A204.1 (cell line): ENCODE data around the gene METTL6.
"Not testable (repeated sequence)": the region's sequence is repeated elsewhere in the genome, so short reads cannot be mapped to it uniquely, and the experiment has no call there.

Source experiments
- FAIRE-seq: peaks from 2 replicates; lab custom pipeline; 2012; peaks lifted over from hg19 to GRCh38; lab: Jason Lieb, UNC

METTL6 gene

GRCh38 chr3:15450438-15451215, 23.3 kb upstream of the METTL6 start:
- FAIRE-seq = no peak

- no peak for FAIRE-seq
Measured at GRCh38 chr3:15449489-15450224, 22.3 kb upstream of the METTL6 start.

- no peak for FAIRE-seq
Measured at GRCh38 chr3:15443826-15444524, 16.6 kb upstream of the METTL6 start.

- no peak for FAIRE-seq
Measured at GRCh38 chr3:15440891-15441290, 13.5 kb upstream of the METTL6 start.

- no peak for FAIRE-seq
Measured at GRCh38 chr3:15439476-15439875, 12.1 kb upstream of the METTL6 start.

GRCh38 chr3:15438983-15439382, 11.6 kb upstream of the METTL6 start:
- FAIRE-seq = no peak

- no peak for FAIRE-seq
Measured at GRCh38 chr3:15436246-15436645, 8.9 kb upstream of the METTL6 start.

- no peak for FAIRE-seq
Measured at GRCh38 chr3:15434756-15435155, 7.4 kb upstream of the METTL6 start.

GRCh38 chr3:15433531-15433930, 6.2 kb upstream of the METTL6 start:
- no peak for FAIRE-seq

GRCh38 chr3:15431256-15431837, 4.0 kb upstream of the METTL6 start:
- no peak for FAIRE-seq

GRCh38 chr3:15430624-15431023, 3.3 kb upstream of the METTL6 start:
- no peak for FAIRE-seq

- FAIRE-seq = no peak
Measured at GRCh38 chr3:15429080-15429479, 1.7 kb upstream of the METTL6 start.

- no peak for FAIRE-seq
Measured at GRCh38 chr3:15428539-15428938, 1.2 kb upstream of the METTL6 start.

GRCh38 chr3:15427981-15428380, 637 bp upstream of the METTL6 start:
- no peak for FAIRE-seq

- FAIRE-seq = no peak
Measured at GRCh38 chr3:15426579-15427118, 695 bp downstream of the METTL6 start.

GRCh38 chr3:15420871-15421270, 6.5 kb downstream of the METTL6 start:
- FAIRE-seq = no peak

GRCh38 chr3:15410966-15411365, 16.4 kb downstream of the METTL6 start:
- not testable (repeated sequence) for FAIRE-seq

GRCh38 chr3:15409774-15410173, 17.6 kb downstream of the METTL6 start:
- FAIRE-seq = no peak

- no peak for FAIRE-seq
Measured at GRCh38 chr3:15409239-15409638, 18.1 kb downstream of the METTL6 start.

GRCh38 chr3:15405448-15406050, 21.8 kb downstream of the METTL6 start:
- FAIRE-seq = peak; percentile 80

- FAIRE-seq = no peak
Measured at GRCh38 chr3:15404767-15405166, 22.6 kb downstream of the METTL6 start.

GRCh38 chr3:15403965-15404364, 23.4 kb downstream of the METTL6 start:
- no peak for FAIRE-seq
